Measurements from ENCODE around the gene KCNK7. TPM values are rescaled to one million over a fixed set of nuclear protein-coding genes. Genes with fewer than 3 reads are reported as not detected.

Gene KCNK7
- polyA plus RNA-seq, 1 of the 3 experiments (the other 2 are of a cell fraction) = 0.58 TPM

DNA sequence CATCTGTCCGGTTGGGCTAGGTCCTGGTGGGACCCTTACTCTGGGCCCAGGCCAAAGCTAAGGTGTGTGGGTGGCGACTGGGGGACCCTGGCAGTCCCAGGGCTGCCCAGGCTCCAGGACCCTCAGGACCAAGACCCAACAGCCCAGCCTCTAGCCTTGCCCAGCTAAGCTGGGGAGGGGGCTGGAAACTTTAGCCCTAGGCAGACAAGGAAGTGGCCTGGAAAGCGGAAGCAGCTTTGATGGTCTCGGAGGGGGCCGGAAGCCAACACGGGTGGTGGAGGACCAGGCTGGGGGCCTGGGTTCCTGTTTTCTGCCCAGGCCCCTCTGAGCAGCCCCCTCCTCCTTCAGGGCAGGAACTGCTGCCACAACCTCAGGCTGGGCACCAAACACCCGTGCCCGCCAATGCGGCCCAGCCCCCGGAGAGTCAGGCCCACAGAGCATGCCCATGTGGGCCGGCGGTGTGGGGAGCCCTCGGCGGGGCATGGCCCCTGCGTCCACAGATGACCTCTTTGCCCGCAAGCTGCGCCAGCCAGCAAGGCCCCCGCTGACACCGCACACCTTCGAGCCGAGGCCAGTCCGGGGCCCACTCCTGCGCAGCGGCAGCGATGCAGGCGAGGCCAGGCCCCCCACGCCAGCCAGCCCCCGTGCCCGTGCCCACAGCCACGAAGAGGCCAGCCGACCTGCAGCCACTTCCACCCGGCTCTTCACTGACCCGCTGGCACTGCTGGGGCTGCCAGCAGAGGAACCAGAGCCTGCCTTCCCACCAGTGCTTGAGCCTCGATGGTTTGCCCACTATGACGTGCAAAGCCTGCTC is 45.1 kb upstream of the KCNK7 start:
- Histone ChIP-seq H3K4me3 (ENCODE audit: low read depth in 2 of 2, low read length in 1 of 2) (no peak overlapping the region), H3K27ac (ENCODE audit: low read depth in 2 of 2, low read length in 1 of 2) (no peak overlapping the region; a peak in 1 of 4 replicates), H3K79me2 (ENCODE audit: insufficient read depth) (peaks cover 16% of the 10 kb centered on the region), H3K36me3 (replicated peaks in 1 of 2; ENCODE audit: control insufficient read depth in 1 of 2, insufficient read depth in 2 of 2, low read length in 1 of 2) (peaks cover 0 to 18% of the 10 kb centered on the region in 2 experiments), H3K4me2 (no peak overlapping the region), H3K4me1 (ENCODE audit: control insufficient read depth in 1 of 2, insufficient read depth in 2 of 2, low read depth in 1 of 2, low read length in 1 of 2) (peaks cover 5 to 25% of the 10 kb centered on the region in 2 experiments; a peak in 3 of 4 replicates), H3K27me3 (ENCODE audit: insufficient read depth) (no peaks in the 10 kb centered on the region), H3F3A (replicated peaks; ENCODE audit: insufficient read depth) (peaks cover 24% of the 10 kb centered on the region), H3K9ac (no peak overlapping the region), H3K9me2 (no peaks in the 10 kb centered on the region), H3K9me3 (no peaks in the 10 kb centered on the region), H2AFZ (ENCODE audit: low read depth) (no peak overlapping the region), H4K20me1 (ENCODE audit: insufficient read depth) (peaks cover 9% of the 10 kb centered on the region)
- POLR2A ChIA-PET = interaction anchor here (1.0 to 3.9 kb wide), 2 partner anchors 12 to 22 kb away, joined by 3 to 25 read pairs; no protein-coding TSS in a partner anchor
- TF ChIP-seq GABPA (IDR thresholded peaks at IDR 0.05; ENCODE audit: low read depth) = no peak
- no peak for TF ChIP-seq RFX5 (IDR thresholded peaks at IDR 0.05; ENCODE audit: low read length)
- TF ChIP-seq, protein P1, sequence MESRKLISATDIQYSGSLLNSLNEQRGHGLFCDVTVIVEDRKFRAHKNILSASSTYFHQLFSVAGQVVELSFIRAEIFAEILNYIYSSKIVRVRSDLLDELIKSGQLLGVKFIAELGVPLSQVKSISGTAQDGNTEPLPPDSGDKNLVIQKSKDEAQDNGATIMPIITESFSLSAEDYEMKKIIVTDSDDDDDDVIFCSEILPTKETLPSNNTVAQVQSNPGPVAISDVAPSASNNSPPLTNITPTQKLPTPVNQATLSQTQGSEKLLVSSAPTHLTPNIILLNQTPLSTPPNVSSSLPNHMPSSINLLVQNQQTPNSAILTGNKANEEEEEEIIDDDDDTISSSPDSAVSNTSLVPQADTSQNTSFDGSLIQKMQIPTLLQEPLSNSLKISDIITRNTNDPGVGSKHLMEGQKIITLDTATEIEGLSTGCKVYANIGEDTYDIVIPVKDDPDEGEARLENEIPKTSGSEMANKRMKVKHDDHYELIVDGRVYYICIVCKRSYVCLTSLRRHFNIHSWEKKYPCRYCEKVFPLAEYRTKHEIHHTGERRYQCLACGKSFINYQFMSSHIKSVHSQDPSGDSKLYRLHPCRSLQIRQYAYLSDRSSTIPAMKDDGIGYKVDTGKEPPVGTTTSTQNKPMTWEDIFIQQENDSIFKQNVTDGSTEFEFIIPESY (IDR thresholded peaks at IDR 0.05; ENCODE audit: borderline replicate concordance, low read depth) = no peak
- no peak for TF ChIP-seq RXRA (IDR thresholded peaks at IDR 0.05; ENCODE audit: borderline replicate concordance, low read depth)
- no peak for TF ChIP-seq FOSL2 (IDR thresholded peaks at IDR 0.05; ENCODE audit: borderline replicate concordance, low read depth)
- TF ChIP-seq RAD21 (IDR thresholded peaks at IDR 0.05; ENCODE audit: low read length) = no peak
- no peak for TF ChIP-seq TEAD4 (IDR thresholded peaks at IDR 0.05; ENCODE audit: borderline replicate concordance, insufficient read depth)
- TF ChIP-seq TAF1 (IDR thresholded peaks at IDR 0.05; ENCODE audit: borderline replicate concordance, low read depth, low read length) = no peak
- no peak for TF ChIP-seq ELF1 (IDR thresholded peaks at IDR 0.05)
- TF ChIP-seq MXI1 (IDR thresholded peaks at IDR 0.05; ENCODE audit: low read depth, low read length) = no peak
- no peak for TF ChIP-seq JUND (IDR thresholded peaks at IDR 0.05)
- TF ChIP-seq TCF12 (IDR thresholded peaks at IDR 0.05) = no peak
- TF ChIP-seq IRF3 (IDR thresholded peaks at IDR 0.05; ENCODE audit: low read depth, low read length) = no peak
- TF ChIP-seq, protein P2, sequence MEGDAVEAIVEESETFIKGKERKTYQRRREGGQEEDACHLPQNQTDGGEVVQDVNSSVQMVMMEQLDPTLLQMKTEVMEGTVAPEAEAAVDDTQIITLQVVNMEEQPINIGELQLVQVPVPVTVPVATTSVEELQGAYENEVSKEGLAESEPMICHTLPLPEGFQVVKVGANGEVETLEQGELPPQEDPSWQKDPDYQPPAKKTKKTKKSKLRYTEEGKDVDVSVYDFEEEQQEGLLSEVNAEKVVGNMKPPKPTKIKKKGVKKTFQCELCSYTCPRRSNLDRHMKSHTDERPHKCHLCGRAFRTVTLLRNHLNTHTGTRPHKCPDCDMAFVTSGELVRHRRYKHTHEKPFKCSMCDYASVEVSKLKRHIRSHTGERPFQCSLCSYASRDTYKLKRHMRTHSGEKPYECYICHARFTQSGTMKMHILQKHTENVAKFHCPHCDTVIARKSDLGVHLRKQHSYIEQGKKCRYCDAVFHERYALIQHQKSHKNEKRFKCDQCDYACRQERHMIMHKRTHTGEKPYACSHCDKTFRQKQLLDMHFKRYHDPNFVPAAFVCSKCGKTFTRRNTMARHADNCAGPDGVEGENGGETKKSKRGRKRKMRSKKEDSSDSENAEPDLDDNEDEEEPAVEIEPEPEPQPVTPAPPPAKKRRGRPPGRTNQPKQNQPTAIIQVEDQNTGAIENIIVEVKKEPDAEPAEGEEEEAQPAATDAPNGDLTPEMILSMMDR (IDR thresholded peaks at IDR 0.05) = no peak
- no peak for TF ChIP-seq EZH2phosphoT487 (IDR thresholded peaks at IDR 0.05; ENCODE audit: borderline replicate concordance, low read depth)
- no peak for TF ChIP-seq EP300 (IDR thresholded peaks at IDR 0.05; ENCODE audit: borderline replicate concordance in 1 of 2, low read depth in 1 of 2, low read length in 1 of 2)
- TF ChIP-seq, protein P3, sequence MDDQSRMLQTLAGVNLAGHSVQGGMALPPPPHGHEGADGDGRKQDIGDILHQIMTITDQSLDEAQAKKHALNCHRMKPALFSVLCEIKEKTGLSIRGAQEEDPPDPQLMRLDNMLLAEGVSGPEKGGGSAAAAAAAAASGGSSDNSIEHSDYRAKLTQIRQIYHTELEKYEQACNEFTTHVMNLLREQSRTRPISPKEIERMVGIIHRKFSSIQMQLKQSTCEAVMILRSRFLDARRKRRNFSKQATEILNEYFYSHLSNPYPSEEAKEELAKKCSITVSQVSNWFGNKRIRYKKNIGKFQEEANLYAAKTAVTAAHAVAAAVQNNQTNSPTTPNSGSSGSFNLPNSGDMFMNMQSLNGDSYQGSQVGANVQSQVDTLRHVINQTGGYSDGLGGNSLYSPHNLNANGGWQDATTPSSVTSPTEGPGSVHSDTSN (IDR thresholded peaks at IDR 0.05) = no peak
- TF ChIP-seq YY1 (IDR thresholded peaks at IDR 0.05; ENCODE audit: low read depth) = no peak
- TF ChIP-seq SIN3A (IDR thresholded peaks at IDR 0.05; ENCODE audit: borderline replicate concordance, low read depth, low read length) = no peak
- no peak for TF ChIP-seq FOXJ3 (CRISPR knock-in tag; IDR thresholded peaks at IDR 0.05)
- DNase-seq = no peak
- WGBS (ENCODE audit: low lambda C conversion rate) = 93% methylated on average over 18 of the region's 35 CpGs
- CTCF ChIA-PET = interaction anchor here (0.6 to 4.5 kb wide), 4 partner anchors 14 to 178 kb away, joined by 3 to 42 read pairs (median 4); no protein-coding TSS in a partner anchor

Measured in SK-N-SH (cell line).